Brain microvascular endothelial cell (primary cell): ENCODE measurements around the gene CYP2A6.
"Not testable (repeated sequence)": the region's sequence is repeated elsewhere in the genome, so short reads cannot be mapped to it uniquely, and the experiment has no call there.

ENCODE experiments used
- DNase-seq: peaks from one replicate; pipeline ENCODE4 v3.0.0-alpha.2; 2020
- H3K27ac ChIP-seq: fragments of 250-450 bp; sonication (Bioruptor Pico); 2 replicates; pipeline ENCODE4 v1.5.1; 2020; ENCODE audit warnings: mild to moderate bottlenecking, moderate library complexity
- H3K27me3 ChIP-seq: fragments of 250-450 bp; sonication (Bioruptor Pico); replicated peaks from 2 replicates; pipeline ENCODE4 v1.5.1; 2020; ENCODE audit warnings: mild to moderate bottlenecking
- H3K36me3 ChIP-seq: fragments of 250-450 bp; sonication (Bioruptor Pico); replicated peaks from 2 replicates; pipeline ENCODE4 v1.5.1; 2020; ENCODE audit warnings: mild to moderate bottlenecking
- H3K4me3 ChIP-seq: 2 replicates; pipeline ENCODE4 v1.5.1; 2011; ENCODE audit warnings: low read depth, mild to moderate bottlenecking, control low read depth, low read length, moderate library complexity
- CTCF ChIP-seq: IDR thresholded peaks from 2 replicates; pipeline ENCODE4 v1.5.1; 2011; ENCODE audit warnings: low read depth, mild to moderate bottlenecking, moderate library complexity, low read length, control low read depth, inconsistent platforms; ENCODE audit errors: missing control alignments
- in situ Hi-C: cut with HindIII; loops from 2 replicates; pipeline ENCODE4 v1.10.0; 2017; ENCODE audit warnings: low sequenced_read_pairs, low pct_ligation_motif_present

The CYP2A6 gene

GRCh38 chr19:40858109-40858508, 7.9 kb upstream of the CYP2A6 start:
- no peak for DNase-seq
- in situ Hi-C loops, result no loop called here
- Histone ChIP-seq H3K4me3 (no peak overlapping the region), H3K27ac (no peak overlapping the region), H3K36me3 (no peaks in the 10 kb centered on the region), H3K27me3 (no peaks in the 10 kb centered on the region)
- TF ChIP-seq CTCF, result no peak

DNA sequence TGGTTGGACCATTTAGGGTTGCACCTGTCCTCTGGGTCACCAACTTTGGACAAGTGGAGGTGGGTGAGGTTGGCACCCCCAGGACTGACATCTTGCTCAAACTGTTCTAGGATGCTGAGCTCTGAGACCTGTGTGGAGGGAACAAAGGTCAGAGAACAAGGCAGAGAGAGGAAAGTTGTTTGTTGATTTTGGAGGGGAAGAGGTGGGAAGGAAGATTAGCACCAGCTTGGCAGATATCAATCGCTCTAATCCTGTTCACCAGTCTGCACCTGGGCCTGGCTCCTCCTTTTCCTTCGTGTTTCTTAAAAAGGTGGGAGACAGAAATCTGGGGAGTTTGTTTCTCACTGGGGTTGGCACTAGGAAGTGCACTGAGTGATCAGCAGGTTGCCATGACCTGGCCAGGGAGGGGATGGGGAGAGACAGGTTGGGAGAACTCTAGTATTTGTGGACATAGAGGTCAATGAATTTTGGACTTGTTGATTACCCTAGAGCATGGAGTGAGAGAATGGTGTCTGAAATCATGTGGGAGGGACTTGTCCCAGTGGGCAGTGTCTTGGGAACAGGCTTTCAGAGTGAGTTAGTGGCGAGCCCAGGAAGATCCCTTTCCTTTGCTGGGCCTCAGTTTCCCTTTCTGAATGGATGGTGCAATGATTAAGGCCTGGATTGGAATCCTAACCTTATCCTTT, 2.4 kb upstream of the CYP2A6 start:
- DNase-seq, in situ Hi-C loops, H3K36me3 ChIP-seq, H3K4me3 ChIP-seq, H3K27ac ChIP-seq, H3K27me3 ChIP-seq: not testable (repeated sequence)

DNA sequence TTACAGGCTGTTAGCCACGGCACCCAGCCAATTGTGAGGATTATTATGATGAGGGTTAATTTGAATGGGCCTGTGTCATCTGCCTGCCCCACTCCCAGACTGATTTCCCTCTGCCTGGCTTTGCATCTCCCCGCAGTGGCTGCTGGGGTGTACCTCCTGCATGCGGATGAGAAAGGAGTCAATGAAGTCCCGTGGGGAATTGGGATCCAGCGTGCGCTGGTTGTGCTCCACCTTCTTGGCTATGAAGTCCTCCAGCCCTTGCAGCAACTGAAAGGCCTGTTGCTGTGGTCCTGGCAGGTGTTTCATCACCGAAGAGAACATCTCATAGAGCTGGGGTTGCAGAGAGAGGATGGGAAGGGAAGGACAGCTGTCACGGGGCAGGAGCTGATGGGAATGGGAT, 3.5 kb downstream of the CYP2A6 start:
- H3K36me3 ChIP-seq, H3K4me3 ChIP-seq, H3K27ac ChIP-seq, DNase-seq, in situ Hi-C loops: not testable (repeated sequence)
- peaks cover 10% of the 10 kb centered on the region for H3K27me3 ChIP-seq

DNA sequence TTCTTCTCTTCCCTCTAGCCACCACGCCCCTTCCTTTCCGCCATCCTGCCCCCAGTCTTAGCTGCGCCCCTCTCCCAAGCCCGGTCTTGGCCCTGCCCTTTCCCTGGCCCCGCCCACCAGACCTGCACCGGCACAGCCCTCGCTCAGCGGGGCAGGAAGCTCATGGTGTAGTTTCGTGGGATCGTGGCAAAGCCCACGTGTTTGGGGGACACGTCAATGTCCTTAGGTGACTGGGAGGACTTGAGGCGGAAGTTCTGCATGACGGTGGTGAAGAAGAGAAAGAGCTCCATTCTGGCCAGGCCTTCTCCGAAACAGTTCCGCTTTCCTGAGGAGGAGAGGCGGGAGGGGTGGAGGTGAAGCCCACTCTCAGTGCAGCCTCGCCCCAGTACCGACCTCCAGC, 6.6 kb downstream of the CYP2A6 start:
- in situ Hi-C loops, H3K4me3 ChIP-seq, DNase-seq, H3K36me3 ChIP-seq, H3K27ac ChIP-seq: not testable (repeated sequence)
- H3K27me3 ChIP-seq, result peaks cover 10% of the 10 kb centered on the region

GRCh38 chr19:40842997-40843652, 7.1 kb downstream of the CYP2A6 start:
- H3K27me3 ChIP-seq, DNase-seq, H3K27ac ChIP-seq, in situ Hi-C loops, H3K36me3 ChIP-seq, H3K4me3 ChIP-seq: not testable (repeated sequence)

DNA sequence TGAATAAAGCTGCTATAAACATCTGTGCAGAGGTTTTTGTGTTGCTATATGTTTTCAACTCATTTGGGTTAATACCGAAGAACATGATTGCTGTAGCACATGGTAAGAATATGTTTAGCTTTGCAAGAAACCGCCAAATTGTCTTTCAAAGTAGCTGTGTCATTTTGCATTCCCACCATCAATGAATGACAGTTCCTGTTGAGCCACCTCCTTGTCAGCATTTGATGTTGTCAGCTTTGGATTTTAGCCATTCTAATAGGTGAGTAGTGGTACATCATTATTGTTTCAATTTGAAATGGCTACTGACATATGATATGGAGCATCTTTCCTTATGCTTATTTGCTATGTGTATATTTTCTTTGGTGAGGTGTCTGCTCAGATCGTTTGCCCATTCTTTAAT, 8.2 kb downstream of the CYP2A6 start:
- DNase-seq, H3K27ac ChIP-seq, H3K36me3 ChIP-seq, in situ Hi-C loops, H3K4me3 ChIP-seq, H3K27me3 ChIP-seq: not testable (repeated sequence)

DNA sequence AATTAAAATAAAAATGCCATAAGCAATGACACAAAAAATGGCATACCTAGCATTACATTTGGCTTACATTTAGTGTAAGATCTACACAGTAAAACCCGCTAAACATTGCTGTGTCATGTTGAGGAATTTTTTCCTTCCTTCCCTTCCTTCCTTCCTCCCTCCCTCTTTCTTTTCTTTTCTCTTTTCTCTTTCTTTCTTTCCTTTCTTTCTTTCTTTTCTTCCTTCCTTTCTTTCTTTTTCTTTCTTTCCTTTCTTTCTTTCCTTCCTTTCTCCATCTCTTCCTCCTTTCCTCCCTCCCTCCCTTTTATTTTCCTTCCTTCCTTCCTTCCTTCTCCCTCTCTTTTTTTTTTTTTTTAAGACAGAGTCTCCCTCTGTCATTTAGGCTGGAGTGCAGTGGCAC, 11.8 kb downstream of the CYP2A6 start:
- DNase-seq, H3K36me3 ChIP-seq, H3K27ac ChIP-seq, in situ Hi-C loops, H3K27me3 ChIP-seq, H3K4me3 ChIP-seq: not testable (repeated sequence)

GRCh38 chr19:40836754-40837429, 13.4 kb downstream of the CYP2A6 start:
- TF ChIP-seq CTCF, result no peak
- Histone ChIP-seq H3K36me3 (no peaks in the 10 kb centered on the region), H3K27me3 (no peaks in the 10 kb centered on the region), H3K4me3 (no peak overlapping the region), H3K27ac (no peak overlapping the region)
- in situ Hi-C loops, result no loop called here
- no peak for DNase-seq

DNA sequence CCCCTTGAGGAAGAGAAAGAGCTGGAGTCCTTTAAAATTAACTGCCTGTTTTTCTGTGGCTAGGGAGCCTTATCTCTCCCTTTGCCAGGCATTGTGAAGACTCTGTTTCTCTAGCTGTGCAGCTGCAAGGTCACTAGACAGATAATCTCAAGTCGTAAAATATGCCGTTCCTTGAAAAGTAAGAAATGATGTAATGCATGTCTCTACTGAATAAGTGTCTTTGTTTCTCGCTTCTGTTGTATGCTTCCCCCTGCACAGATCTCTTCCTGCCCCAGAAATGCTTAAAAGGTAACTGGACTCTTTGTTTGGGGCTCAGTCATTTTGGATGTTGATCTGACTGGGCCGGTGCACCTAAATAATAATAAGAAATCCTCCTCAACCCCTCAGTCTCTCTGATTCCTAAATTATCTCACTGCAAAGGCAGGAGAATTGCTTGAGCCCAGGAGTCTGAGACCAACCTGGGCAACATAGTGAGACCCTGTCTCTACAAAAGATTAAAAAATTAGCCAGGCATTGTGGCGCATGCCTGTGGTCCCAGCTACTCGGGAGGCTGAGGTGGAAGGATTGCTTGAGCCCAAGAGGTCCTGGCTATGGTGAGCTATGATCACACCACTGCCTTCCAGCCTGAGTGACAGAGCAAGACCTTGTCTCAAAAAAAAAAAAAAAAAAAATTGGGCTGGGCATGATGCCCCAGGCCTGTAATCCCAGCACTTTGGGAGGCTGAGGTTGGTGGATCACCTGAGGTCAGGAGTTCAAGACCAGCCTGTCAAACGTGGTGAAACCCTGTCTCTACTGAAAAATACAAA, 16.3 kb downstream of the CYP2A6 start:
- H3K27ac ChIP-seq, in situ Hi-C loops: not testable (repeated sequence)

GRCh38 chr19:40832431-40832790, 17.8 kb downstream of the CYP2A6 start:
- DNase-seq, in situ Hi-C loops, H3K27ac ChIP-seq, H3K27me3 ChIP-seq, H3K4me3 ChIP-seq, H3K36me3 ChIP-seq: not testable (repeated sequence)

More for the DNA sequence above, 16.3 kb downstream of the CYP2A6 start:
- not testable (repeated sequence) for H3K36me3 ChIP-seq, DNase-seq, H3K4me3 ChIP-seq, H3K27me3 ChIP-seq
